ENCODE measurements around the gene ATP6V0A4.

GRCh38 chr7:138701537-138701923 lies 96.5 kb downstream of the ATP6V0A4 start:
- TF ChIP-seq CTCF (conservative IDR thresholded peaks at IDR 0.05; ENCODE audit: low read depth, low read length) = no peak
- TF ChIP-seq EZH2phosphoT487 (IDR thresholded peaks at IDR 0.05; ENCODE audit: borderline replicate concordance, low read length) = no peak

Data from PC-3 (cell line).